NCI-H2227 treated with DMSO at 0.1 percent for 48 hours (cell line): ENCODE results near the gene NNT.
"Not testable (repeated sequence)": the region's sequence is repeated elsewhere in the genome, so short reads cannot be mapped to it uniquely, and the experiment has no call there.

Experiments used
- DNase-seq: peaks from one replicate; lab custom pipeline; 2025; lab: John Stamatoyannopoulos, UW

NNT gene

GRCh38 chr5:43583724-43584123, 19.3 kb upstream of the NNT start:
- no peak for DNase-seq

GRCh38 chr5:43584166-43584699, 18.7 kb upstream of the NNT start:
- no peak for DNase-seq

DNA sequence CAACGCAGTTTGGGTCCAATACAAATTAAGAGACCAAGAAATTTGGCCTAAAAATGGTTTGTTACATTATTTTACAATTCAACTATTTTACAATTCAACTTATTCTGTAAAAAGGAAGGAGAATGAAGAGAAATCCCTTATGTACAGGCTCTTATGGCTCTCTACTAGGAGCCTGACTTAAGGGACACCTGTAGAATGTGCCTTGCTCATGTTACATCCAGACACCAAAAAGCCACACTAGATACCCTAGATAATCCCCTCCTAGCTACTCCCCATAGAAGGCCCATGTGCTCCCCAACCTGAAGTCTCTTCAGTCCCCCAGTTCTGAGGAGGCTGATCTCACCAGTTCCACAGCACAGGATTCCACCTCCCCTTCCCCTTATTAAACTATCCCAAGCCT, 14.1 kb upstream of the NNT start:
- DNase-seq: no peak

GRCh38 chr5:43589310-43589709, 13.7 kb upstream of the NNT start:
- no peak for DNase-seq

DNA sequence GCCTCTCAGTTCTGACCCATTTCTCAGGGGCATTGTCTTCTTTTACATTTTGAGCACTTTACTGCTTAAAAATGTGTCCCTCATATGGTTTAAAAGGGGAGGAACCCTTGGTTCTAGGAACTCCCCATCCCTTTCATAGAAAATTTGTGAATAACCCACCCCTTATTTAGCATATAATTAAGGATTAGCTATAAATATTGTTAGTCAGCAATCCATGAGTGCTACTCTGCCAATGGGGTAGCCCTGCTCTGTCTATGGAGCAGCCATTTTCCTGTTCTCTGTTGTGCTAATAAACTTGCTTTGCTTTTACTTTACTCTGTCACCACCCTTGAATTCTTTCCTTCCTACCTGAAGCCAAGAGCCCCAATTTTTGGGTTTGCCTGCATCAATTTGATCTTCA, 12.3 kb upstream of the NNT start:
- no peak for DNase-seq

DNA sequence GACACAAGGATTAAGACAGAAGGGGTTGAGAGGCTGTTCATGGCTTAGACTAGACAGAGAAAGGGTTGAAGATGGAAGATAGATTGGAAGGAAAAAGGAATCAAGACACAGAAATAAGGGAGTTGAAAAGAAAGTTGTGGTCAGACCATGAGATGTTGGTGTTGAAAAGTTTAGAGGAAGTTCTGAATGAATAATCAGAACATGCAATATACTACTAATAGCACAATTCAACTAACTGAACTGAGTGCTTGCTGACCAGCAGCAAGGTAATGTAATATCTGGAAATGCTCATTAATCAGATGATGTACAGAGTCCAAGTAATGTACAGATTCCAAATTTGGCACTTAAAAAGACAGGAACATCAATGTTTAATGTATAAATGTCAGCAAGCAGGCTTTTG, 10.6 kb upstream of the NNT start:
- no peak for DNase-seq

GRCh38 chr5:43598927-43599326, 4.1 kb upstream of the NNT start:
- DNase-seq: not testable (repeated sequence)

DNA sequence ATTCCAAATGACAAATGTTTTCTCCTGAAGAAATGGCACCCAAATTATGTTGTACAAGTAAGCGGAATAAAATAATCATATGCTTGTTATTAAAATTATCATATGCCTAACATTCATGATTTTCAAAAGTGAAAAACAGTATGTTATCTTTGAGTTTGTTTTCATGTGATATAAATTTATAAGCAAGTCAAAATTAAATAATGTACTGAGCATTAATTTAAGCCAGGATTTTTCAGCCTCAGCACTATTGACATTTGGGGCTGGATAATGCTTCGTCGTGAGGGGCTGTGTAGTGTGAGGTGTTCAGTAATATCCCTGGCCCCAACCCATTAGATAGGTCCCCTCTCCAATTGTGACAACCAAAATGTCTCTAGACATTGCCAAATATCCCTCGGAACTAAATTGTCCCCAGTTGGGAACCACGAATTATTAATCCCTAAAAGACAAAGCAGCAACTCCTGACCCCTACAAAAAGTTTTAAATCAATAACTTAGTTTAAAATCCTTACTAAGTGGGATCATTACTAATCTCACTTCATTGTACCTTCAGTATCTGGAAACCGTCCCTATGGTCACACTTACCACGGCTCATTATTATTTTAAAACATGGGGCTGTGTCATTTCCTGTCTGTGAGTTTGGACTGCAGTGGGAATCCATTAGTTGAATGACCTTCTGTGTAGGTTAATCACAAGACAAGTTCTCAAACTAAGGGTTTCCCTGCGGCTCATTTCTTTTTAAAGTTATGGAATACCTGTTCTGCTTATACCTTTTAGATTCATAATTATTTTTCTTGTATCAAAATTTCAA, 1.3 kb upstream of the NNT start:
- peak; percentile 7 for DNase-seq

DNA sequence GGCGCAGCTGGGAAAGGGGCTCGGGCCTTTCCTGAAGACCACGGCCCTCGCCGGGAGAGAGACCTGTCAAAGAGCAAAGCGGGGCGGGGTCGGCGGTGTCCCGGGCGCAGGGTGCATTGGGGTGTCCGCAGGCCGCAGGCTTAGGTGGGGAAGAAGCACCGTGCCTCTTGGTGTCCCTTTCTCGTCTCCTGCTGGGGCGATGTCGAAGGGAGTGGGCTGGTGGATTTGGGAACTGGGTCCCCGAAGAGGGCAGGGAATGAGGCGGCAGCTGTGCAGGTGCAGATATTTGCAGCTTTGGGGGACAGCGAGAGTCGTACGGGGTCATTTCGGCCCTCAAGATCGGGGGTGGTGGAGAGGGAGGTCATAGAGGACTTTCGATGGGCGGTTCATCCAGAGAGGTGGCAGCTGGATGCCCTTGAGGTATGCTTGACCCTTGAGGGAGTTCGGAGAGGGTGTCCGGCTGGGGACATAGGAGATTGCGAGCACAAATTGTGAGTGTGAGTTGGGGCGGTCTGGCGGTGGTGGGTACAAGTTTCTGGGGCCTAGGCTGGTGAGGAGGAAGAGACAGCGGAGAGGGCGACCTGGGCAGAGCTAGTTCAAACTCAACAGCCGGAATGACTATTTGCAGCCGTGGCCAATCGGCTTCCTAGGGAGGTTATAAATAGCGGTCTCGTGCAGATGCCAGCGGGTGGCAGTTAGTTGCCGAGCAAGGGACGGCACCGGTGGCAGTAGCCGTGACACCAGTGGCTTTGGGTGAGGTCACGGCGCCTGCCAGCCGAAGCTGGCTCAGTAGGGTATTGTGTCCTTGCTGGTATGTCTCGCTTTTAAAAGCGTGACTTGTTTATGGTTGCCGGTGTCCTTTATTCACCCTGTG, 601 bp downstream of the NNT start:
- peak; percentile 72 for DNase-seq

DNA sequence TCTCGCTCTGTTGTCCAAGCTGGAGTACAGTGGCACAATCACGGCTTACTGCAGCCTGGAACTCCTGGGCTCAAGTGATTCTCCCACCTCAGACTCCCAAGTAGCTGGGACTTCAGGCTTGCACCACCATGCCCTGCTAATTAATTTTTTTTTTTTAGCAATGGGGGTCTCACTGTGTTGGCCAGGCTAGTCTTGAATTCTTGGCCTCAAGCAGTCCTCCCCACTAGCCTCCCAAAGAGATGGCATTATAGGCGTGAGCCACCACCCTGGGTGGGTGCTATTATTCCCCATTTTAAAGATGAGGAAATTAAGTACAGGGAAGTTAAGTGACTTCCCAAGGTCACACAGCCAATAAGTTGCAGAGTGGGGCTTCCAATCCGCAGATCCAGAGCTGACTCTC, 1.7 kb downstream of the NNT start:
- no peak for DNase-seq

DNA sequence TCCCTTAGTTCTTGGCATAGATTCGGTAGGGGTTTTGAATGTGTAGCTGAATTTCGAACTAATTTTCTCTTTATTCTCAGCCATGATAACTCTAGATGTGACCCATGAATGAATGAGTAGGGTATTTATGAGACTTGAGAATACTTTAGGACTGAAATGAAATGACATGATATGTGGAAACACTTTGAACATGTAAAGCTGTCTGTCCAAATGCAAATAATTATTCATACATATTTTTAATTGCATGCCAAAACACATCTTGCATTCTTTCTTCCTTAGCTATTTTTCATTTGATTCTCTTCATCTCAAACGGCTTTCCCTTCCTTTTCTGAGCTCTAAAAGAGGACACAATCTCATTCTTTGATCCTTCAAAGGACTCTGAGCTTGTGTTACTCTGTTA, 3.4 kb downstream of the NNT start:
- no peak for DNase-seq

DNA sequence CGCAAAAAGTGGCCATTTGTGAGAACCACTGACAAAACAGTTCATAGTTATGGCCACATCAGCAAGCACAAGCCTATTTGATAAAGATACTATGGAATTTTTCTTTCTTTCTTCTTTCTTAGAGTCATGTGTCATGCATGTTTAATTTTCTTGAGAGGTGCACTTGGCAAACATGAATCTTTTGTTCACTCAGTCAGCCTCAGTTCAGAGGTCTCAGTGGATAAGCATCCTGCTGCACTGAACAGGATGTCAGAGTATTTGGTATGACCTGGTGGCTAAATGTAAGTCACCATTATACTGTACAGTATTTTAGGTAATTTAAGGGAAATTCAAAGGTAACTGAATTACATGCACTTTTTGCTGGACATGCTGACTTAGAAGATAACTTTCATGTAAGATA, 5.4 kb downstream of the NNT start:
- no peak for DNase-seq

DNA sequence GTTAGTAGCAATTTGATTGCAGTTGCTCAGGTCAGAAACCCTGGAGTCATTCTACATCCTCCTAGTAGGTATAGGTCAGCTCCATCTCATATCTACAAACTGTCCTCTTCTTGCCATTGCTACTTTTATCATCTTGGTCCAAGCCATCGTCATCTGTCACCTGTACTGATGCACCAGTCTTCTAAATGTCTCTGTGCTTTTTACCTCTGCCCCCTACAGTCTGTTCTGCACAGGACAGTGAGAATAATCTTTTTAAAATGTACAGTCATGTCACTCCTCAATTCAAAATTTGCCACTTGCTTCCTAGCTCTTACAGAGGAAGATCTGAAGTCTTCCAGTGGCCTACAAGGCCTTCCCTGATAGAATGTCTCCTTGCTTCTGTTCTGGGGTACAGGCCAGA, 6.8 kb downstream of the NNT start:
- no peak for DNase-seq

GRCh38 chr5:43613370-43613769, 10.4 kb downstream of the NNT start:
- DNase-seq: no peak

DNA sequence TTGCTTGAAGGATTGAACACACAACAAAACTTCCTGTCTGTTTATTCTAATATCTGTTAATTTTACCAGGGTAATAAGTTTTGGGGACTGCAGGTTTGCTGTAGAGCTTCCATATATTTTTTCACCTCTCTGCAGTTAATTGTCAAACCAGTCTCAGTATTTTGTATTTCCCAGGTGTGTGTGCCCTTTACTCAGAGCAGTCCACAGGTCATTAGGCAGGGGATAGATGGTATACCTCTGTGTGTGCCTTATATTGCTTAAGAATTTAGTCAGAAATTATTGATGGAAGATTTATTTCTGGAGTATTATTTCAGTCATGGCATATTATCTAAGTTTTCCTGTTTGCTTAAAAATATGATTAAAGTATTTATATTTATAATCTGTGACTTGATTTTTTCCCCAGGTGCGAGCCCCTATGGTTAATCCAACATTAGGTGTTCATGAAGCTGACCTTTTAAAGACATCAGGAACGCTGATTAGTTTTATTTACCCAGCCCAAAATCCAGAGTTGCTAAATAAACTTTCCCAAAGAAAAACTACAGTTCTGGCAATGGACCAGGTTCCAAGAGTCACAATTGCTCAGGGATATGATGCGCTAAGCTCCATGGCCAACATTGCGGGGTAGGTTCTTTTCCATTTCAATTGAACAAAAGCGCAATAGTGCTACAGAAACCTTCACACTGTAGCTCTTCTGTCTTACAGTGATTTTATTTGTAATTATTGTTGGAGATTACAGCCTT, 12.6 kb downstream of the NNT start:
- DNase-seq: no peak

DNA sequence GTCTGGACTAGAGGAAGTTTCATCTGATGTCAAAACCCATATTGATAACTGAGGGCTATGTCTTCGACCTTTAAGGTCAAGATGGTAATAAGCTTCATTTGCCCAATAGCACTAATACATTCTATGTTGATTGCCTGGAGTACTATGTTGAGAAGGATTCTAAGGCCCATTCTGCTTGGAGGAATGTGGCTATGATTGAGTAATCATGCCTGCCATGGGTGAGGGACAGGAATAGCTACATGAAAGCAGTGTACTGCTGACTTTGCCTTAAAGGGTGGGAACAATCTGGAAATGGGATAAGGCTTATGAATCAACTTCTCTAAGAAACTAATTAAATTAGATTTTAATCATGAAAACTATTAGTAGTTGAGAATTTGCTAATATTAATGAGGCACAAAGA, 13.6 kb downstream of the NNT start:
- no peak for DNase-seq

DNA sequence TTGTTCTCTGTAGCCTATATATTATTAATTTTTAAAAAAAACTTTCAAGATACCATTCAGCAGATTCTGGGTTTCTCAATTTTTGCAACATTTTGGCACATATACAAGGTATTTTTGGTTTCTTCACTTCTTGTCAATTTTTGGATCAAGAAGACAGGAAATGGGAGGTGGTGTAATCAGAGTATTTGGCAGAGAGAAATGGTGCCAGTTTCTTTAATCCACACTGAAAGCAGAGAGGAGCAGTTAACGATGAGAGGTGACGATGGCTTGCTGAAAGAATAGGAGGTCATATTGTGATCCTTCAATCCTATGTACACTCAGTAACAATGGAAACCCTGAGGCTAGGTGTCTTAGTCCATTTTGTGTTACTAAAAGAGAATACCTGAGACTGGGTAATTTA, 16.4 kb downstream of the NNT start:
- no peak for DNase-seq

GRCh38 chr5:43619911-43620310, 16.9 kb downstream of the NNT start:
- DNase-seq: no peak

DNA sequence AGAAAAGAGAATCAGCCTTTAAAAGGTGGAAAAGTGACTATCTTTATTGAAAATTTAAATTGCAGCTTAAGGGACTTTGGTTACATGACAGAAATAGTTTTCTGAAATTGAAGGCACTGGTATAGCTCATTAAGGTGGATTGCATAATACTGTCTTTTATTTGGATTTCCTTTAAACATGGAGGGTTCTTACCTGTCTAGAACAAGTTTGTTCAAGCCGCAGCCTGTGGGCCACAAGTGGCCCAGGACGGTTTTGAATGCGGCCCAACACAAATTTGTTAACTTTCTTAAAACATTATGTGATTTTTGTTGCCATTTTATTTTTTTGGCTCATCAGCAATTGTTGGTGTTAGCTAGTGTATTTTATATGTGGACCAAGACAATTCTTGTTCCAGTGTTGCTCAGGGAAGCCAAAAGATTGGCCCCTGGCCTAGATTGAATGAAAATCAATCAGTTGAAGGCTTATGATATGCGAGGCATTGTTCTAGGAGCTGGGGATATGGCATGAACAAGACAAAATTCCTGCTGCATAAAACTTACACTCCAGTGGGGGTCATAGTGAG, 18.0 kb downstream of the NNT start:
- no peak for DNase-seq

DNA sequence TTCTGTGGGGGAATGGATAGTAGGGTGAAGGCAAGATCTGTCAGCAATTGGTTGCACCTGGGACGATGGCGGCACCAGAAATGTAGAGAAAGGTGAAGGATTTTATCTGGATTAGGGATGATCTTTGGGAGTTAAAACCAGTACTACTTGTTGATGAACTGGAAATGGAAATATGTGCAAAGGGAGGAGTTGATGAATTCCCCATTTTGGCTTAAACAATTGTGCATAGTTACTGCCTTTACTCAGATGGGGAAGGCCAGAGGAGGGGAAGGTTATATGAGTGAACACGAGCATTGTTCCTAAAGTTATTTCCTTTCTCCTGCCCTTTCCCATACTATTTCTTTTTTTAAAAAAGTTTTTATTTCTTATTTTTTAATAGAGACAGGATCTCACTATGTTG, 19.1 kb downstream of the NNT start:
- DNase-seq: no peak

GRCh38 chr5:43623048-43623680, 20.2 kb downstream of the NNT start:
- no peak for DNase-seq

DNA sequence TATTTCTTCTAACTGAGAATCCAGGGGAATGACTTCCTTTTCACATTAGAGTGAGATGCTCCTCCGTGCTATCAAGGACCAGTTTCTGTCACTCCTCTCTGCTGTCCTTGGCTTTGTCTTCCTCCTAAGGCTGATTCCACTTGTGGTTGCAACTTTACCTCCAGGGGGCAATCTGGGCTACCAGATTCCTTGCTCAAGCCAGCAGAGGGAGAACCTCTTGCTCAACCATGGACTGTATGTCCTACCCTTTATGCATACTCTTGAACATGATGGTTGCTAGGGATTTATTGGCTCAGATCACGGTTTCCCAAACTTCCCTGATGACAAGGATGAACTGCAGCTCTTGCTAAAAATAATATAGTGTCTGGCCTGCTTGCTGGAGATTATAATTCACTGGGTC, 24.0 kb downstream of the NNT start:
- peak; percentile 34 for DNase-seq
